Activated T-cell treated with anti-CD3 and anti-CD28 coated beads for 1 hour (primary cell): ENCODE measurements around the gene TEDDM1.
"Not testable (repeated sequence)": the region's sequence is repeated elsewhere in the genome, so short reads cannot be mapped to it uniquely, and the experiment has no call there.

Source experiments
- DNase-seq: peaks from one replicate; pipeline ENCODE4 v3.0.0-alpha.2; 2020; ENCODE audit warnings: low read depth

The TEDDM1 gene

GRCh38 chr1:182380199-182380598 is 20.3 kb downstream of the TEDDM1 start:
- no peak for DNase-seq

GRCh38 chr1:182379781-182380180 is 20.7 kb downstream of the TEDDM1 start:
- not testable (repeated sequence) for DNase-seq

- no peak for DNase-seq
These were observed 23.4 kb downstream of the TEDDM1 start for GRCh38 chr1:182376936-182377574.

- no peak for DNase-seq
These were observed 26.2 kb downstream of the TEDDM1 start for GRCh38 chr1:182374101-182374834.

- no peak for DNase-seq
These were observed 29.9 kb downstream of the TEDDM1 start for GRCh38 chr1:182370532-182370931.

GRCh38 chr1:182368903-182369302 is 31.6 kb downstream of the TEDDM1 start:
- no peak for DNase-seq

GRCh38 chr1:182368358-182368757 is 32.1 kb downstream of the TEDDM1 start:
- no peak for DNase-seq

- DNase-seq, result no peak
These were observed 32.5 kb downstream of the TEDDM1 start for GRCh38 chr1:182367926-182368325.

- no peak for DNase-seq
These were observed 33.9 kb downstream of the TEDDM1 start for GRCh38 chr1:182366596-182366995.

- DNase-seq, result no peak
These were observed 40.8 kb downstream of the TEDDM1 start for GRCh38 chr1:182359645-182360044.

GRCh38 chr1:182357913-182358312 is 42.6 kb downstream of the TEDDM1 start:
- DNase-seq, result no peak

- DNase-seq, result no peak
These were observed 43.3 kb downstream of the TEDDM1 start for GRCh38 chr1:182357171-182357570.

- no peak for DNase-seq
These were observed 44.8 kb downstream of the TEDDM1 start for GRCh38 chr1:182355723-182356098.

- DNase-seq, result no peak
These were observed 48.6 kb downstream of the TEDDM1 start for GRCh38 chr1:182351790-182352364.

- no peak for DNase-seq
These were observed 49.6 kb downstream of the TEDDM1 start for GRCh38 chr1:182350839-182351238.

GRCh38 chr1:182348961-182349747 is 51.3 kb downstream of the TEDDM1 start:
- no peak for DNase-seq
